Activated B cell treated with CpG ODN at 0.5 μM for 24 hours (primary cell): Measurements from ENCODE around the gene NUDCD3. TPM values are rescaled to one million over a fixed set of nuclear protein-coding genes. Genes with fewer than 3 reads are reported as not detected.

ENCODE experiments used
- ATAC-seq: fragments of 200-7000 bp; cut with Tn5 transposase; one replicate; pipeline ENCODE4 v1.10.0; 2021; ENCODE audit warnings: low read depth, mild to moderate bottlenecking, moderate library complexity
- CTCF ChIA-PET: fragments of 350-600 bp; sonication (Branson Sonifier 250); formaldehyde crosslinking; loops from one replicate; lab custom pipeline; 2021; ENCODE audit warnings: antibody characterized with exemption; lab: Charles Lee
- POLR2A ChIA-PET: fragments of 350-600 bp; sonication (Branson Sonifier 250); formaldehyde crosslinking; loops from one replicate; lab custom pipeline; 2021; ENCODE audit warnings: antibody characterized with exemption; lab: Charles Lee
- DNase-seq: peaks from one replicate; pipeline ENCODE4 v3.0.0; 2022
- H3K27ac Mint-ChIP-seq: one replicate; pipeline ENCODE4 v1.8.0; 2020; ENCODE audit warnings: mixed read lengths
- H3K27me3 Mint-ChIP-seq: one replicate; pipeline ENCODE4 v1.8.0; 2021; ENCODE audit warnings: mixed read lengths
- H3K36me3 Mint-ChIP-seq: one replicate; pipeline ENCODE4 v1.8.0; 2021; ENCODE audit warnings: low read depth, mixed read lengths
- H3K4me1 Mint-ChIP-seq: one replicate; pipeline ENCODE4 v1.8.0; 2021; ENCODE audit warnings: mixed read lengths
- H3K4me3 Mint-ChIP-seq: one replicate; pipeline ENCODE4 v1.8.0; 2020; ENCODE audit warnings: mild to moderate bottlenecking, mixed read lengths
- H3K9me3 Mint-ChIP-seq: one replicate; pipeline ENCODE4 v1.8.0; 2020; ENCODE audit warnings: mixed read lengths
- intact Hi-C: fragments of 100-400 bp; cut with micrococcal nuclease; formaldehyde crosslinking; loops from one replicate; pipeline ENCODE4 v1.15.1; 2024
- total RNA-seq: library from RNA; stranded (reverse); gene quantifications from 2 replicates; pipeline ENCODE4 v1.2.3, GENCODE V29; 2022
- TF ChIP-seq, protein P1 (sequence below): fragments of 200-600 bp; IDR thresholded peaks from one replicate; pipeline ENCODE4 v1.8.0; 2022; ENCODE audit warnings: antibody characterized with exemption, mild to moderate bottlenecking

The NUDCD3 gene
- total RNA-seq, 1 donor from 2014 or later = 85.1 TPM

DNA sequence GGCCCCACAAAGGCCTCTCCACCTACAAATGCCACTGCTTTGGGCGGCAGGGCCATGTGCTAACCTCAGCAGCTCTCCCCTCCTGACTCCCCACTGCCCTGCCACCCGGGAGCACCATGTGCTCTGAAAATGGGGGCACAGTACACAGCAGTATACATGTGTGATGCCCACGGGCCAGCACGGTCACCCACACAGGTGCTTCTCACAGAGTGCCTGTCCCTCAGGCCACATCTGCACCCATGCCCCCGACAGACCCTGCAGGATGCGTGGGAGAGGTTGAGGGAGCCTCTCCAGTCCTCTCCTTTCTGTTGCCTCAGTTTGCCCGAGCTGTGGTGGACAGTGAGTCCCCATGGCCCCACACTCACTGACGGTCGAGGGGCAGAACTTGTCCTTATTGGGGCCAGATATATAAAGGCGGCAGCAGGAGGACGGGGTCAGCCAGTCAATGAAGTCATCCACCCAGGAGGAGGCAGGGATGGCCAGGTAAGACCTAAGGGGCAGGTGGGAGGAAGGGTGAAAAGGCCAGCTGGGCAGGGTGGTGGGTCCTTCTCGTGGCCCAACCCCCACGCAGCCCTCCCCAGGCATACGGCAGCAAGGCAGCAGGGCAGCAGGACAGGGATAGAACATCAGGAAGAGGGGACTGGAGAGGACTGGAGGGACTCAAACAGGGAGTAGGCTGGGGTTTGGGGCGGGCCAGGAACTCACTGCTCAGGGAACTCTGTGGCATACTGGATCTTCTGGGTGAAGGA is 31.1 kb upstream of the NUDCD3 start:
- ATAC-seq = no peak
- TF ChIP-seq, protein P1, sequence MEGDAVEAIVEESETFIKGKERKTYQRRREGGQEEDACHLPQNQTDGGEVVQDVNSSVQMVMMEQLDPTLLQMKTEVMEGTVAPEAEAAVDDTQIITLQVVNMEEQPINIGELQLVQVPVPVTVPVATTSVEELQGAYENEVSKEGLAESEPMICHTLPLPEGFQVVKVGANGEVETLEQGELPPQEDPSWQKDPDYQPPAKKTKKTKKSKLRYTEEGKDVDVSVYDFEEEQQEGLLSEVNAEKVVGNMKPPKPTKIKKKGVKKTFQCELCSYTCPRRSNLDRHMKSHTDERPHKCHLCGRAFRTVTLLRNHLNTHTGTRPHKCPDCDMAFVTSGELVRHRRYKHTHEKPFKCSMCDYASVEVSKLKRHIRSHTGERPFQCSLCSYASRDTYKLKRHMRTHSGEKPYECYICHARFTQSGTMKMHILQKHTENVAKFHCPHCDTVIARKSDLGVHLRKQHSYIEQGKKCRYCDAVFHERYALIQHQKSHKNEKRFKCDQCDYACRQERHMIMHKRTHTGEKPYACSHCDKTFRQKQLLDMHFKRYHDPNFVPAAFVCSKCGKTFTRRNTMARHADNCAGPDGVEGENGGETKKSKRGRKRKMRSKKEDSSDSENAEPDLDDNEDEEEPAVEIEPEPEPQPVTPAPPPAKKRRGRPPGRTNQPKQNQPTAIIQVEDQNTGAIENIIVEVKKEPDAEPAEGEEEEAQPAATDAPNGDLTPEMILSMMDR = no peak
- Mint-ChIP-seq H3K27ac (no peak overlapping the region), H3K36me3 (no peaks in the 10 kb centered on the region), H3K4me1 (no peaks in the 10 kb centered on the region), H3K9me3 (peaks cover 7% of the 10 kb centered on the region), H3K4me3 (no peak overlapping the region), H3K27me3 (peaks cover 10% of the 10 kb centered on the region)
- intact Hi-C loops = no loop called here
- POLR2A ChIA-PET = no interaction called here
- CTCF ChIA-PET = no interaction called here
- DNase-seq = no peak

DNA sequence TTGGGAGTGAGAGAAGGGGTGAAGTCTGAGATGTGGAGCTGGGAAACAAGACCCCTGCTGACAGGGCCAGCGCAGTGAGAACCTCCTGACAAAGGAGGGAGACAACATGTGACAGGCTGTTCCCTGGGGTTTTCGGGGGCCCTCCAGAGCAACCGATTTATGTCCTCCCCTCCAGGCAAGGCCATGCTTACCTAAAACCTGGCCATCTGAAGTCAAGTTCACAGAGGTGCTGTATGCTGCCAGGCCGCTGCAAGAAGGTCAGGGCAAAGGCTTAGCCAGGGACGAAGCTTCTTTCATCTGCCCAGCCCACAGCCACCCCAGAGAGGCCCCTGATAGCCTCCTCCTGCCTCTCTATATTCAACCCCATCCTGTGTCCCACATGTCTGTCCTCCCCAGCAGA is 30.1 kb upstream of the NUDCD3 start:
- no peak for ATAC-seq
- no peak overlapping the region for H3K27ac Mint-ChIP-seq

DNA sequence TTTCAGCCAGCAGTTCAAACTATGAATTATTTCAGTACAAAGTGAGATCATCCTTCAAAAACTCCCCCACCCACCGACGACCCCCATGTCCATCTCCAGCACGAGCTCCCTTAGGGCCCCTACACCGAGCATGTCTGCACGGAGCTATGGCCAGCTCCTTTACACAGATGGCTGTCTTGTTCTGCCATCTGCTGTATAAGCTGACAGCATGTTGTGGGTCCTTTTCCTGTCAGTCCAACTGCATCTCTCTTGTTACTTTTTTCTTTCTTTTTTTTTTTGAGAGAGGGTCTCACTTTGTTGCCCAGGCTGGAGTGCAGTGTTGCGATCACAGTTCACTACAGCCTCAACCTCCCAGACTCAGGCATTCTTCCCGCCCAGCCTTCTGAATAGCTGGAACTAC is 29.1 kb upstream of the NUDCD3 start:
- TF ChIP-seq, protein P1 = no peak
- ChIA-PET CTCF (no interaction called here), POLR2A (no interaction called here)
- ATAC-seq (no peak), DNase-seq (no peak)
- no peaks in the 10 kb centered on the region for H3K36me3 Mint-ChIP-seq
- intact Hi-C loops = no loop called here
- no peaks in the 10 kb centered on the region for H3K4me1 Mint-ChIP-seq
- H3K9me3 Mint-ChIP-seq = no peaks in the 10 kb centered on the region
- H3K27ac Mint-ChIP-seq = no peak overlapping the region
- peaks cover 10% of the 10 kb centered on the region for H3K27me3 Mint-ChIP-seq
- H3K4me3 Mint-ChIP-seq = no peak overlapping the region

More for the DNA sequence above, 30.1 kb upstream of the NUDCD3 start:
- intact Hi-C loops = no loop called here
- peaks cover 5% of the 10 kb centered on the region for H3K9me3 Mint-ChIP-seq
- CTCF ChIA-PET = no interaction called here
- no peak for DNase-seq
- H3K36me3 Mint-ChIP-seq = no peaks in the 10 kb centered on the region
- H3K4me3 Mint-ChIP-seq = no peak overlapping the region
- H3K4me1 Mint-ChIP-seq = no peaks in the 10 kb centered on the region
- H3K27me3 Mint-ChIP-seq = peaks cover 10% of the 10 kb centered on the region
- TF ChIP-seq, protein P1 = no peak
- POLR2A ChIA-PET = no interaction called here

DNA sequence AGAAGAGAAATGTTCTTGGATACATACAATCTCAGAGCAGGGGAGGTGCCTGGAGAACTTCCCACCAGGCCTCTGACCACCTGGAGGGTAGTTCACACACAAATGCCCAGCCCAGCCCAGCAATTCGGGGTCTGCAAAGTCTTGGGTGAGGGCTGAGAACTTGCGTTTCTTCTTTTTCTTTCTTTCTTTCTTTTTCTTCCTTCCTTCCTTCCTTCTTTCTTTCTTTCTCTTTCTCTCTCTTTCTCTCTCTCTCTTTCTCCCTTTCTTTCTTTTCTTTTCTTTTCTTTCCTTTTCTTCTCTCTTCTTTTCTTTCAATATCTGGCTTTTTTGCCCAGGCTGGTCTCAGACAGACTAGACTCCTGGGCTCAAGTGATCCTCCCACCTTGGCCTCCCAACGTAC is 28.3 kb upstream of the NUDCD3 start:
- ATAC-seq = no peak
- CTCF ChIA-PET = no interaction called here
- Mint-ChIP-seq H3K27ac (no peak overlapping the region), H3K36me3 (no peaks in the 10 kb centered on the region), H3K4me1 (no peaks in the 10 kb centered on the region), H3K9me3 (no peaks in the 10 kb centered on the region), H3K4me3 (no peak overlapping the region), H3K27me3 (peaks cover 7% of the 10 kb centered on the region)
- no peak for DNase-seq
- TF ChIP-seq, protein P1 = no peak
- POLR2A ChIA-PET = no interaction called here
- intact Hi-C loops = no loop called here

DNA sequence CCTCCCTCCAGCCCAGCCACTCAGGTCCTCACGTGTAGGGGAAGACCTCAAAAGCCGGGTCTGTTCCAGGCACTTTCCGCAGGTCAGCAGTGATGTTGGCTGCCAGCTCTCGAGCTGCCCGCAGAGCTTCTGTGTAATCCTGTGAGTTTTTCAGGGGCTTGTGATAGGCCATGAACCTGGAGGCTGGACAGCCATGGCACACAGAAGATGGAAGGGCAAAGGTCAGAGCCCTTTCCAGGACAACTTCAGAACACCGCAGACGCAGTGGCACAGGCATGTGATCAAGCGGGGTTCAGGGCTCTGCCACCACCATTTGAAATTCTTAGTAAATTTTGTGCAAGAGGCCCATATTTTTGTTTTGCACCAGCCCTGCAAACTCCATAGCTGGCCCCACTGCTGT is 26.7 kb upstream of the NUDCD3 start:
- no peak overlapping the region for H3K4me3 Mint-ChIP-seq
- intact Hi-C loops = no loop called here
- CTCF ChIA-PET = no interaction called here
- DNase-seq (no peak), ATAC-seq (no peak)
- no peaks in the 10 kb centered on the region for H3K36me3 Mint-ChIP-seq
- TF ChIP-seq, protein P1 = no peak
- H3K27me3 Mint-ChIP-seq = peaks cover 10% of the 10 kb centered on the region
- POLR2A ChIA-PET = no interaction called here
- no peaks in the 10 kb centered on the region for H3K4me1 Mint-ChIP-seq
- H3K9me3 Mint-ChIP-seq = no peaks in the 10 kb centered on the region
- H3K27ac Mint-ChIP-seq = no peak overlapping the region
